ENCODE data around the gene TBCCD1.
"Not testable (repeated sequence)": the region's sequence is repeated elsewhere in the genome, so short reads cannot be mapped to it uniquely, and the experiment has no call there.

TBCCD1 gene

GRCh38 chr3:186517218-186517617 lies 49.9 kb downstream of the TBCCD1 start:
- no peak for DNase-seq

- DNase-seq, result no peak
These were observed 50.5 kb downstream of the TBCCD1 start for GRCh38 chr3:186516646-186517045.

GRCh38 chr3:186515125-186515524 lies 52.0 kb downstream of the TBCCD1 start:
- no peak for DNase-seq

- no peak for DNase-seq
These were observed 52.7 kb downstream of the TBCCD1 start for GRCh38 chr3:186514296-186515002.

GRCh38 chr3:186513386-186513785 lies 53.8 kb downstream of the TBCCD1 start:
- DNase-seq, result no peak

GRCh38 chr3:186512570-186513302 lies 54.4 kb downstream of the TBCCD1 start:
- no peak for DNase-seq

- DNase-seq, result no peak
These were observed 55.4 kb downstream of the TBCCD1 start for GRCh38 chr3:186511702-186512101.

GRCh38 chr3:186511245-186511644 lies 55.9 kb downstream of the TBCCD1 start:
- DNase-seq, result no peak

GRCh38 chr3:186510374-186511079 lies 56.6 kb downstream of the TBCCD1 start:
- DNase-seq, result no peak

- DNase-seq, result no peak
These were observed 57.7 kb downstream of the TBCCD1 start for GRCh38 chr3:186509423-186509822.

GRCh38 chr3:186506857-186507256 lies 60.3 kb downstream of the TBCCD1 start:
- no peak for DNase-seq

- no peak for DNase-seq
These were observed 60.9 kb downstream of the TBCCD1 start for GRCh38 chr3:186506191-186506739.

- DNase-seq, result no peak
These were observed 64.0 kb downstream of the TBCCD1 start for GRCh38 chr3:186502966-186503712.

- no peak for DNase-seq
These were observed 64.8 kb downstream of the TBCCD1 start for GRCh38 chr3:186502138-186502948.

- not testable (repeated sequence) for DNase-seq
These were observed 67.2 kb downstream of the TBCCD1 start for GRCh38 chr3:186499949-186500348.

- not testable (repeated sequence) for DNase-seq
These were observed 69.1 kb downstream of the TBCCD1 start for GRCh38 chr3:186498022-186498421.

GRCh38 chr3:186497608-186498007 lies 69.5 kb downstream of the TBCCD1 start:
- no peak for DNase-seq

- DNase-seq, result no peak
These were observed 70.5 kb downstream of the TBCCD1 start for GRCh38 chr3:186496635-186497034.

Data from fibroblast of skin of right biceps (primary cell).